KMS-11 (cell line): ENCODE results near the gene LRRC75B.
A peak's percentile ranks its signal among the peaks of the same experiment; 100 is the strongest.
"Not testable (repeated sequence)": the region's sequence is repeated elsewhere in the genome, so short reads cannot be mapped to it uniquely, and the experiment has no call there.

ENCODE experiments used
- H2AFZ ChIP-seq: fragments of 200-600 bp; sonication (generic); 2 replicates; pipeline ENCODE4 v1.6.1; 2016; ENCODE audit warnings: antibody characterized with exemption, mixed run types, low read depth
- H3K27ac ChIP-seq: fragments of 200-600 bp; sonication (generic); 2 replicates; pipeline ENCODE4 v1.6.1; 2016; ENCODE audit warnings: mild to moderate bottlenecking, mixed run types
- H3K27me3 ChIP-seq: fragments of 200-600 bp; sonication (generic); 2 replicates; pipeline ENCODE4 v1.6.1; 2017; ENCODE audit warnings: mild to moderate bottlenecking, low read depth, mixed run types, moderate library complexity; ENCODE audit not compliant: insufficient read depth
- H3K36me3 ChIP-seq: fragments of 200-600 bp; sonication (generic); 2 replicates; pipeline ENCODE4 v1.6.1; 2017; ENCODE audit warnings: mild to moderate bottlenecking, mixed run types; ENCODE audit not compliant: insufficient read depth
- H3K4me1 ChIP-seq: fragments of 200-600 bp; sonication (generic); 2 replicates; pipeline ENCODE4 v1.6.1; 2016; ENCODE audit warnings: mild to moderate bottlenecking, low read depth, mixed run types; ENCODE audit not compliant: poor library complexity, severe bottlenecking
- H3K4me2 ChIP-seq: fragments of 200-600 bp; sonication (generic); 2 replicates; pipeline ENCODE4 v1.7.0; 2016; ENCODE audit warnings: mild to moderate bottlenecking, mixed run types
- H3K4me3 ChIP-seq: fragments of 200-600 bp; sonication (generic); IDR thresholded peaks from 2 replicates; pipeline ENCODE4 v1.6.1; 2017; ENCODE audit warnings: low read depth, low read length, mixed read lengths; ENCODE audit not compliant: insufficient read depth
- H3K79me2 ChIP-seq: fragments of 200-600 bp; sonication (generic); 2 replicates; pipeline ENCODE4 v1.6.1; 2016; ENCODE audit warnings: low read depth, mixed run types; ENCODE audit not compliant: insufficient read depth
- H3K9ac ChIP-seq: fragments of 200-600 bp; sonication (generic); 2 replicates; pipeline ENCODE4 v1.6.1; 2016; ENCODE audit warnings: mild to moderate bottlenecking, mixed run types
- H4K20me1 ChIP-seq: fragments of 200-600 bp; sonication (generic); 2 replicates; pipeline ENCODE4 v1.6.1; 2016; ENCODE audit warnings: mild to moderate bottlenecking, mixed run types; ENCODE audit not compliant: insufficient read depth
- CTCF ChIP-seq: fragments of 200-600 bp; sonication (generic); conservative IDR thresholded peaks from 2 replicates; pipeline ENCODE4 v1.6.1; 2017; ENCODE audit warnings: low read depth, mild to moderate bottlenecking, antibody characterized with exemption, low read length, moderate library complexity, mixed read lengths

Gene LRRC75B

GRCh38 chr22:24594569-24595120 lies 1.8 kb upstream of the LRRC75B start:
- TF ChIP-seq CTCF, result no peak
- Histone ChIP-seq H3K79me2 (no peaks in the 10 kb centered on the region), H3K27me3 (no peaks in the 10 kb centered on the region), H2AFZ (no peak overlapping the region), H3K4me1 (peaks cover 21% of the 10 kb centered on the region), H3K9ac (no peak overlapping the region), H4K20me1 (no peaks in the 10 kb centered on the region), H3K4me3 (no peak overlapping the region), H3K4me2 (no peak overlapping the region), H3K36me3 (no peaks in the 10 kb centered on the region), H3K27ac (no peak overlapping the region)

GRCh38 chr22:24593836-24594568 lies 1.1 kb upstream of the LRRC75B start:
- Histone ChIP-seq H3K4me1 (peaks cover 19% of the 10 kb centered on the region), H3K36me3 (no peaks in the 10 kb centered on the region), H3K4me2 (peak overlapping the region; percentile 75; the same call in 1 of the 2 replicates), H3K27me3 (no peaks in the 10 kb centered on the region), H4K20me1 (no peaks in the 10 kb centered on the region), H3K4me3 (no peak overlapping the region), H3K9ac (no peak overlapping the region), H2AFZ (no peak overlapping the region; the same call in 1 of the 2 replicates), H3K27ac (no peak overlapping the region), H3K79me2 (no peaks in the 10 kb centered on the region)
- TF ChIP-seq CTCF, result no peak

GRCh38 chr22:24593559-24593835 lies 624 bp upstream of the LRRC75B start:
- not testable (repeated sequence) for H4K20me1 ChIP-seq, H3K4me3 ChIP-seq, H3K36me3 ChIP-seq, H3K79me2 ChIP-seq, H3K27ac ChIP-seq, H3K27me3 ChIP-seq
- peak overlapping the region; percentile 78; the same call in 1 of the 2 replicates for H2AFZ ChIP-seq
- peak overlapping the region; percentile 75 for H3K4me2 ChIP-seq
- H3K9ac ChIP-seq, result peak overlapping the region; percentile 52; the same call in 1 of the 2 replicates
- H3K4me1 ChIP-seq, result peaks cover 17% of the 10 kb centered on the region

GRCh38 chr22:24592058-24592850 lies 619 bp downstream of the LRRC75B start:
- H3K9ac ChIP-seq, result no peak overlapping the region; the same call in 1 of the 2 replicates
- no peaks in the 10 kb centered on the region for H4K20me1 ChIP-seq
- H3K79me2 ChIP-seq, result no peaks in the 10 kb centered on the region
- H2AFZ ChIP-seq, result peak overlapping the region; percentile 41
- H3K4me2 ChIP-seq, result peak overlapping the region; percentile 71
- no peaks in the 10 kb centered on the region for H3K36me3 ChIP-seq
- no peak overlapping the region for H3K4me3 ChIP-seq
- TF ChIP-seq CTCF, result no peak
- no peaks in the 10 kb centered on the region for H3K27me3 ChIP-seq
- H3K4me1 ChIP-seq, result peaks cover 12% of the 10 kb centered on the region
- H3K27ac ChIP-seq, result no peak overlapping the region
